Immature natural killer cell (primary cell): ENCODE data around the gene EEIG1. TPM values are rescaled to one million over a fixed set of nuclear protein-coding genes. Genes with fewer than 3 reads are reported as not detected.
A peak's percentile ranks its signal among the peaks of the same experiment; 100 is the strongest.

Experiments
- DNase-seq, 3 donors: peaks; one replicate each; pipeline ENCODE4 v3.0.0; 2022; ENCODE audit warnings: mixed read lengths in 1 of 3
- H3K27ac Mint-ChIP-seq, 6 donors: one replicate each; pipeline ENCODE4 v1.8.0; 2020; ENCODE audit warnings: mixed read lengths in 6 of 6, mild to moderate bottlenecking in 5 of 6, inconsistent platforms in 4 of 6, moderate library complexity in 3 of 6
- H3K27me3 Mint-ChIP-seq, 3 donors: one replicate each; pipeline ENCODE4 v1.8.0; 2020 to 2021; ENCODE audit warnings: low read depth in 3 of 3, mild to moderate bottlenecking in 3 of 3, mixed read lengths in 3 of 3, moderate library complexity in 3 of 3, inconsistent platforms in 1 of 3
- H3K36me3 Mint-ChIP-seq, 3 donors: one replicate each; pipeline ENCODE4 v1.8.0; 2020; ENCODE audit warnings: mixed read lengths in 3 of 3, inconsistent platforms in 2 of 3, mild to moderate bottlenecking in 2 of 3
- H3K4me1 Mint-ChIP-seq, 2 donors: one replicate each; pipeline ENCODE4 v1.8.0; 2020; ENCODE audit warnings: inconsistent platforms in 2 of 2, mild to moderate bottlenecking in 2 of 2, mixed read lengths in 2 of 2, moderate library complexity in 1 of 2
- H3K4me3 Mint-ChIP-seq, 5 donors: one replicate each; pipeline ENCODE4 v1.8.0; 2020; ENCODE audit warnings: mild to moderate bottlenecking in 5 of 5, mixed read lengths in 5 of 5, inconsistent platforms in 3 of 5, moderate library complexity in 3 of 5
- H3K9me3 Mint-ChIP-seq, 6 donors: one replicate each; pipeline ENCODE4 v1.8.0; 2020; ENCODE audit warnings: mild to moderate bottlenecking in 6 of 6, mixed read lengths in 6 of 6, inconsistent platforms in 4 of 6, moderate library complexity in 3 of 6
- polyA plus RNA-seq, 3 donors: library from polyadenylated mRNA; unstranded; fragments of 300-500 nt; fragmentation: Illumina TruSeq; gene quantifications; one replicate each; pipeline ENCODE4 v1.2.3, GENCODE V29; 2021

EEIG1 gene
- polyA plus RNA-seq, 3 donors from 2014 or later, result 7.6 to 19.6 (median 14.7) TPM

- no peak overlapping the region for H3K4me3 Mint-ChIP-seq
- H3K4me1 Mint-ChIP-seq, result no peaks in the 10 kb centered on the region
- no peak for DNase-seq
- no peaks in the 10 kb centered on the region for H3K9me3 Mint-ChIP-seq
- H3K36me3 Mint-ChIP-seq, result no peaks in the 10 kb centered on the region
- no peak overlapping the region for H3K27ac Mint-ChIP-seq
- peaks cover 0 to 5% (median 3%) of the 10 kb centered on the region in 3 donors for H3K27me3 Mint-ChIP-seq
These were observed 10.4 kb upstream of the EEIG1 start for GRCh38 chr9:127991017-127991756.

DNA sequence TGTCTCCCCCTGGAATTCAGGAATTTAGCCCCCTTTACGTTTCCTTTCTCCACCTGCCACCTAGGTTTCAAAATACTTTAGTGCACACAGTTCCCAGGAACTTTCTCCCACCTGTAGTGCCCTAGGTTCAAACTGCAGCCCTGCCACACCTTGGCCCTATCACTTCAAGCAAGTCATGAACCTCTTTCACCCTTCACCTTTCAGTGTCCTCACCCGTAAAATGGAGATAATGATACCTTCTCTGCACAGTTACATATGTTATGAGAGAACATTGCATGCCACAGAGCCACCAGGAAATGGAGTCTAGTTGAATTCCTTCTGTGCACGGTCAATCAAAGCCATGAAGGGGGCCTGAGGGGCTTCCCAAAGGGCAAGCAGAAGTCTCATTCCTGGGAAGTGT is 9.8 kb upstream of the EEIG1 start:
- no peaks in the 10 kb centered on the region for H3K36me3 Mint-ChIP-seq
- peaks cover 0 to 5% (median 3%) of the 10 kb centered on the region in 3 donors for H3K27me3 Mint-ChIP-seq
- H3K9me3 Mint-ChIP-seq, result no peaks in the 10 kb centered on the region
- DNase-seq, result no peak
- no peaks in the 10 kb centered on the region for H3K4me1 Mint-ChIP-seq
- no peak overlapping the region for H3K27ac Mint-ChIP-seq
- H3K4me3 Mint-ChIP-seq, result no peak overlapping the region

DNA sequence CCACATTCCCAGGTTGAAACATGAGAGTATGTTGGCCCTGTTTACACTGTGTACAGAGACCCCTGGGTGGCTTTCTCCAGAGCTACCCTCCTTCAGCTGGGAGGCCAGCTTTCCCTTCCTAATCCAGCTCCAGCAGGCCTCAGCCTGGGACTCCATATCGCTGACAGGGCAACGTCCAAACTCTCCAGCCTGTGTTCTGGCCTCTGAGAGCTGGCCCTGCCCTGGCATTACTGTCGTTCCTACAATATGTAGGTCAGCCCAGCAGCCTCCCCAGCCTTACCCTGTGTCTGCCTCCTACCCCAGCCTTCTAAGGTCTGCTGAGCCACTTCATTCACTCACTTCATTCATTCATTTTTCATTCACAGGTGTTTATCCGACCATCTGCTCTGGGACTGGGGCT is 8.3 kb upstream of the EEIG1 start:
- Mint-ChIP-seq H3K9me3 (no peaks in the 10 kb centered on the region), H3K4me1 (no peaks in the 10 kb centered on the region), H3K27ac (no peak overlapping the region), H3K36me3 (no peaks in the 10 kb centered on the region), H3K27me3 (peaks cover 0 to 3% (median 2%) of the 10 kb centered on the region in 3 donors), H3K4me3 (no peak overlapping the region)
- no peak for DNase-seq

DNA sequence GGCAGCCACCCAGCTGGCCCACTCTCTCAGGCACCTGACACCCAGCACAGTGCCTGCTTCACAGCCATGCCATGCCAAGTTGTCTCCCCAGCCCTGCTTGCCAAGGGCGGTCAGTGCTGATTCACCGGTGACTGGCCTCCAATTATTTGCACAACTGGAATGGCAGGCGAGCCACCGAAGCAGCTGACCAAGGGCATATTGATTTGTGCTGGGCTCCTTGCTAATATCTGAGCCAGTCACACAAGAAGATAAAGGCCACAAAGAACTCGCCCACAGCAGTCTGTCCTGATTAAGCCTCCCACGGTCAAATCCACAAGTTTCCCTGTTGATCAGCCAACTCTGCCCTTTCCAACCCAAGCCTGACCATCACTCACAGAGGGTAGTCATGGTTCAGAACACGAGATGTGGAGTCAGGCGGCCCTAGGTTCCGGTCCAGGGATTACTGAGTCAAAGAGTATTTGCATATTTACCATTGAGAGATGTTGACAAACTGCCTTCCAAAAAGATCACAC is 6.4 kb upstream of the EEIG1 start:
- H3K36me3 Mint-ChIP-seq, result no peaks in the 10 kb centered on the region
- H3K4me3 Mint-ChIP-seq, result no peak overlapping the region
- peaks cover 0 to 3% (median 2%) of the 10 kb centered on the region in 3 donors for H3K27me3 Mint-ChIP-seq
- H3K4me1 Mint-ChIP-seq, result no peaks in the 10 kb centered on the region
- no peak for DNase-seq
- no peaks in the 10 kb centered on the region for H3K9me3 Mint-ChIP-seq
- H3K27ac Mint-ChIP-seq, result no peak overlapping the region

DNA sequence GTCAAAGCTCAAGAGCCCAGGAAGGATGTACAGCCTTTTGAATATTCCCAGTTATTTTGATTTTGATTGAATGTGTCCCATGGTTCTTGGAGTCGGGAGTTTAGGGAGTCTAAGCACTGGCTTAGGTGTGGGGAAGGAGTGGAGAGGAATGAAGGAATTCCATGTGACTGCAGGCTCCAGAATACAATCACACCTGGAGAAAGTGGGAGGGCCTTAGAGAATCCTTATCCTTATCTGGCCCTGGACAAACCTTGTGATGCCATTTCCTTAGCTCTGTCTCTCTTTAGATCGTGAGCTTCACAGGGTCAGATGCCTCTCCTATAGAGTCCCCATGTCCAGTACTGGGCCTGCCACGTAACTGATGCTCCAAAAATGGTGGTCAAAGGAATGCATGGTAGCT is 4.2 kb upstream of the EEIG1 start:
- Mint-ChIP-seq H3K4me1 (peaks cover 8 to 9% of the 10 kb centered on the region in 2 donors), H3K4me3 (no peak overlapping the region)
- no peak for DNase-seq

DNA sequence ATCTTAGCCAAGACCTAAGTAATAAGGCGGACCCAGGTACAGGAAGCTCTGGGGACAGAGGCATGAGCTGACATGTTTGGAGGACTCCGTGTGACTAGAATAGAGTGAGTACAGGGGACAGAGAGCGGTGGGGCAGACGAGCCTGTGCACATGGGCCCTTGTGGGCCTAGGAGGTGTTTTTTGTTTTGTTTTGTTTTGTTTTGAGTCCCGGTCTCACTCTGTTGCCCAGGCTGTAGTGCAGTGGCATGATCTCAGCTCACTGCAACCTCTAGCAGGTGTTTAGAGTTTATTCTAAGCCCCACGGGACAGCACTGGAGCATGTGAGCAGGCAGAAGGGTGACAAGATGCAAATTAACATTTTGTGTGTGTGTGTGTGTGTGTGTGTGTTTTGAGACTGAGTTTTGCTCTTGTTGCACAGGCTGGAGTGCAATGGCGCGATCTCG is 3.1 kb upstream of the EEIG1 start:
- Mint-ChIP-seq H3K27ac (no peak overlapping the region), H3K36me3 (no peaks in the 10 kb centered on the region), H3K27me3 (peaks cover 1 to 5% (median 2%) of the 10 kb centered on the region in 3 donors), H3K4me1 (peaks cover 19 to 21% of the 10 kb centered on the region in 2 donors), H3K4me3 (no peak overlapping the region), H3K9me3 (no peaks in the 10 kb centered on the region)
- DNase-seq, result no peak

More for the DNA sequence above, 4.2 kb upstream of the EEIG1 start:
- Mint-ChIP-seq H3K27ac (no peak overlapping the region), H3K9me3 (no peaks in the 10 kb centered on the region), H3K27me3 (peaks cover 1 to 5% (median 4%) of the 10 kb centered on the region in 3 donors), H3K36me3 (no peaks in the 10 kb centered on the region)

- Mint-ChIP-seq H3K4me3 (peak overlapping the region in 2 of 5 donors; percentile 5 to 31), H3K9me3 (no peaks in the 10 kb centered on the region), H3K27ac (no peak overlapping the region), H3K27me3 (peaks cover 1 to 5% (median 2%) of the 10 kb centered on the region in 3 donors), H3K36me3 (no peaks in the 10 kb centered on the region), H3K4me1 (peaks cover 25% of the 10 kb centered on the region in 2 donors)
- DNase-seq, result no peak
These were observed 2.1 kb upstream of the EEIG1 start for GRCh38 chr9:127982912-127983311.

- no peaks in the 10 kb centered on the region for H3K36me3 Mint-ChIP-seq
- H3K27ac Mint-ChIP-seq, result peak overlapping the region; percentile 76 to 94 (median 90)
- no peaks in the 10 kb centered on the region for H3K9me3 Mint-ChIP-seq
- H3K4me1 Mint-ChIP-seq, result peaks cover 27 to 30% of the 10 kb centered on the region in 2 donors
- no peak for DNase-seq
- H3K27me3 Mint-ChIP-seq, result peaks cover 1 to 5% (median 2%) of the 10 kb centered on the region in 3 donors
- peak overlapping the region; percentile 86 to 94 (median 91) for H3K4me3 Mint-ChIP-seq
These were observed 851 bp upstream of the EEIG1 start for GRCh38 chr9:127981559-127982121.

- peak in 1 of 3 donors; percentile 49 for DNase-seq
- no peaks in the 10 kb centered on the region for H3K9me3 Mint-ChIP-seq
- peaks cover 2 to 5% (median 3%) of the 10 kb centered on the region in 3 donors for H3K27me3 Mint-ChIP-seq
- H3K4me3 Mint-ChIP-seq, result peak overlapping the region; percentile 84 to 87 (median 85)
- H3K36me3 Mint-ChIP-seq, result no peaks in the 10 kb centered on the region
- H3K27ac Mint-ChIP-seq, result peak overlapping the region in 5 of 6 donors; percentile 55 to 70 (median 57)
- peaks cover 32 to 34% of the 10 kb centered on the region in 2 donors for H3K4me1 Mint-ChIP-seq
These were observed 606 bp downstream of the EEIG1 start for GRCh38 chr9:127980060-127980705.

DNA sequence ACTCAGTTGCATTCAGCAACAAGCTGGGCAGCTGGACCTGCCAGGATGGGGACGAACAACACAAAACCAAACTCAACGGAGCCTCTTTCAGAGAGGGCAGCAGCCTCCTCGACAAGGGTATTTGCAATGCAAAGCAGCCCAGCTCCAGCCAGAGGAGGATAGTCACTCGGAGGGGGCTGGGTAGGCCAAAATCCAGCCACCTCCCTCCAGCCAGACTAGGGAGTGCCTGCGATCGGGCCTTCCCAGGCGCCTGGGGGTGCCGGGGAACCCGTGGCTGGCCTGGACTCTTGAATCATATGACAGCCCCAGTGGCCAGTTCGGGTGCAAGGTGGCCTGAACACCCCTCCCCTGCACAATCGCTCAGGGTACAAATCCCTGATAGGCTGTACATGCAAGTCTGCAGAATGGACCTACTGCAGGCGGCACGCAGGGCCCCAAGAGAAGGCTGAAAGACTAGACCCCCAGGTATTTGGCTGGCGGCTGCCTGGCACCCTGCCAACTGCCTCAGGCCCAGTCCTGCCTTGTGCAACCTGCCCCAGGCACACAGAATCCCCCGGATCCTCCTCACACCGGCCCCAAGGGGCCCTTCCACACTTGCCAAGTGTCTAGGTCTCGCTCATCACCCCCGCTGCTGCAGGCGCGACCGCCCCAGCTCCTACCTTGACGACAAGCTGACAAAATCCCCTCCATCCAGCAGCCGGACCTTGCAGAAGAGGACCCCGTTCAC is 1.3 kb downstream of the EEIG1 start:
- Mint-ChIP-seq H3K27me3 (peaks cover 2 to 5% (median 3%) of the 10 kb centered on the region in 3 donors), H3K36me3 (no peaks in the 10 kb centered on the region), H3K9me3 (no peaks in the 10 kb centered on the region), H3K27ac (peak overlapping the region in 5 of 6 donors; percentile 55 to 70 (median 57)), H3K4me3 (peak overlapping the region; percentile 84 to 87 (median 85)), H3K4me1 (peaks cover 32 to 34% of the 10 kb centered on the region in 2 donors)
- DNase-seq, result peak in 2 of 3 donors; percentile 24

DNA sequence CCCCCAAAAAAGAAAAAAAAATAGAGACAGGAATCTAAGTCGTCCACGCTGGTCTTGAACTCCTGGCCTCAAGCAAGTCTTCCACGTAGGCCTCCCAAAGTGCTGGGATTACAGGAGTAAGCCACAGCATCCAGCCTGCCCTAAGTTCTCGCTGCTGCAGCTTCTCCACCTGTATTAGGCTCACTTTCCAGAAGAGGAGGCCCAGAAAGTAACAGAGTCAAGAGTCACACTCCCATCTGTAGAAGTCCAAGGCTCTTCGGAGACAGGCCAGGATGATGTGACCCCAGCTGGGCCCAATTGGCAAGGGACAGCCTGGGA is 1.8 kb downstream of the EEIG1 start:
- Mint-ChIP-seq H3K9me3 (no peaks in the 10 kb centered on the region), H3K36me3 (no peaks in the 10 kb centered on the region), H3K27ac (peak overlapping the region in 1 of 6 donors; percentile 40), H3K27me3 (peaks cover 2 to 5% (median 3%) of the 10 kb centered on the region in 3 donors), H3K4me3 (peak overlapping the region; percentile 84 to 87 (median 85)), H3K4me1 (peaks cover 32 to 38% of the 10 kb centered on the region in 2 donors)
- no peak for DNase-seq

GRCh38 chr9:127977884-127978647 is 2.7 kb downstream of the EEIG1 start:
- peaks cover 2 to 5% (median 3%) of the 10 kb centered on the region in 3 donors for H3K27me3 Mint-ChIP-seq
- DNase-seq, result no peak
- H3K9me3 Mint-ChIP-seq, result no peaks in the 10 kb centered on the region
- no peak overlapping the region for H3K27ac Mint-ChIP-seq
- peaks cover 33 to 38% of the 10 kb centered on the region in 2 donors for H3K4me1 Mint-ChIP-seq
- H3K4me3 Mint-ChIP-seq, result peak overlapping the region in 3 of 5 donors; percentile 27 to 50 (median 35)
- H3K36me3 Mint-ChIP-seq, result no peaks in the 10 kb centered on the region
